Naive thymus-derived CD4-positive, alpha-beta T cell (primary cell): Measurements from ENCODE around the gene GNG4. TPM values are rescaled to one million over a fixed set of nuclear protein-coding genes. Genes with fewer than 3 reads are reported as not detected.
A peak's percentile ranks its signal among the peaks of the same experiment; 100 is the strongest.

Source experiments
- ATAC-seq: fragments of 150-1000 bp; cut with Tn5 transposase; 2 replicates; pipeline ENCODE4 v1.10.0; 2021; ENCODE audit warnings: mild to moderate bottlenecking, moderate library complexity
- CTCF ChIA-PET: fragments of 350-600 bp; sonication (Branson Sonifier 250); formaldehyde crosslinking; loops from one replicate; lab custom pipeline; 2021; ENCODE audit warnings: antibody characterized with exemption; lab: Charles Lee
- POLR2A ChIA-PET: fragments of 350-600 bp; sonication (Branson Sonifier 250); formaldehyde crosslinking; loops from one replicate; lab custom pipeline; 2021; ENCODE audit warnings: antibody characterized with exemption, inconsistent platforms; lab: Charles Lee
- DNase-seq, 9 donors: peaks; one replicate each; pipeline versions ENCODE4 v3.0.0 to v3.0.0-alpha.2; 2020 to 2022; ENCODE audit warnings: mixed read lengths in 1 of 9
- H3K27ac ChIP-seq: one replicate; pipeline ENCODE4 v1.7.0; 2013; ENCODE audit warnings: mild to moderate bottlenecking, low read depth, low read length, moderate library complexity
- H3K27me3 ChIP-seq, 2 donors: one replicate each; pipeline ENCODE4 v1.7.0; 2013; ENCODE audit warnings: low read length in 2 of 2, mild to moderate bottlenecking in 2 of 2, moderate library complexity in 2 of 2; ENCODE audit not compliant: control insufficient read depth in 2 of 2, insufficient read depth in 2 of 2
- H3K36me3 ChIP-seq, 3 experiments: 1 replicate in 2 of 3; 2 replicates in 1 of 3; pipeline ENCODE4 v1.7.0; 2013; ENCODE audit warnings: low read length in 3 of 3, mild to moderate bottlenecking in 3 of 3, moderate library complexity in 1 of 3; ENCODE audit not compliant: insufficient read depth in 3 of 3, control insufficient read depth in 2 of 3
- H3K4me1 ChIP-seq, 2 donors: one replicate each; pipeline ENCODE4 v1.7.0; 2013; ENCODE audit warnings: low read length in 2 of 2, mild to moderate bottlenecking in 2 of 2, moderate library complexity in 1 of 2; ENCODE audit not compliant: control insufficient read depth in 2 of 2, insufficient read depth in 2 of 2
- H3K4me3 ChIP-seq: 2 replicates; pipeline ENCODE4 v1.7.0; 2013; ENCODE audit warnings: mild to moderate bottlenecking, low read length
- H3K9me3 ChIP-seq, 3 experiments: 1 replicate in 2 of 3; 2 replicates in 1 of 3; pipeline ENCODE4 v1.7.0; 2013; ENCODE audit warnings: low read length in 3 of 3; ENCODE audit not compliant: control insufficient read depth in 2 of 3
- H3K27ac Mint-ChIP-seq, 9 donors: one replicate each; pipeline ENCODE4 v1.8.0; 2020 to 2022; ENCODE audit warnings: mixed read lengths in 9 of 9, mild to moderate bottlenecking in 8 of 9, moderate library complexity in 5 of 9, inconsistent platforms in 2 of 9
- H3K27me3 Mint-ChIP-seq, 5 donors: one replicate each; pipeline ENCODE4 v1.8.0; 2021 to 2022; ENCODE audit warnings: mixed read lengths in 5 of 5, mild to moderate bottlenecking in 1 of 5
- H3K36me3 Mint-ChIP-seq, 5 donors: one replicate each; pipeline ENCODE4 v1.8.0; 2020 to 2022; ENCODE audit warnings: mixed read lengths in 5 of 5, mild to moderate bottlenecking in 3 of 5, inconsistent platforms in 1 of 5
- H3K4me1 Mint-ChIP-seq, 7 donors: one replicate each; pipeline ENCODE4 v1.8.0; 2020 to 2022; ENCODE audit warnings: mixed read lengths in 7 of 7, mild to moderate bottlenecking in 3 of 7, inconsistent platforms in 1 of 7
- H3K4me3 Mint-ChIP-seq, 10 donors: one replicate each; pipeline ENCODE4 v1.8.0; 2020 to 2022; ENCODE audit warnings: mild to moderate bottlenecking in 10 of 10, mixed read lengths in 10 of 10, moderate library complexity in 6 of 10, inconsistent platforms in 2 of 10
- H3K9me3 Mint-ChIP-seq, 11 donors: one replicate each; pipeline ENCODE4 v1.8.0; 2020 to 2022; ENCODE audit warnings: mixed read lengths in 11 of 11, mild to moderate bottlenecking in 4 of 11, inconsistent platforms in 1 of 11, moderate library complexity in 1 of 11
- intact Hi-C, 2 donors: fragments of 100-400 bp; cut with micrococcal nuclease; formaldehyde crosslinking; loops; one replicate each; pipeline ENCODE4 v1.15.1; 2023
- polyA plus RNA-seq, 2 donors: library from polyadenylated mRNA; unstranded; fragments of 300-500 nt; fragmentation: Illumina TruSeq; gene quantifications; one replicate each; pipeline ENCODE4 v1.2.3, GENCODE V29; 2021
- total RNA-seq, 6 experiments: library from RNA in 5 of 6; stranded (reverse) in 5 of 6; gene quantifications; 1 replicate in 5 of 6; 2 replicates in 1 of 6; pipeline ENCODE4 v1.2.3 and lab custom pipeline; 2021 to 2026

The GNG4 gene
- total and polyA plus RNA-seq, 7 experiments from 2014 or later, result 0.17 to 2.3 TPM; not detected in 5

- Mint-ChIP-seq H3K27me3 (peaks cover 0 to 2% (median 0%) of the 10 kb centered on the region in 5 donors), H3K27ac (no peak overlapping the region), H3K36me3 (peaks cover 0 to 3% (median 0%) of the 10 kb centered on the region in 5 donors), H3K9me3 (no peaks in the 10 kb centered on the region), H3K4me3 (no peak overlapping the region), H3K4me1 (peaks cover 5 to 16% (median 12%) of the 10 kb centered on the region in 7 donors)
- no peak for ATAC-seq
- ChIA-PET CTCF (no interaction called here), POLR2A (no interaction called here)
- intact Hi-C loops, result no loop called here
- Histone ChIP-seq H3K27me3 (no peaks in the 10 kb centered on the region), H3K27ac (no peak overlapping the region), H3K4me3 (no peak overlapping the region), H3K9me3 (no peaks in the 10 kb centered on the region), H3K4me1 (no peaks in the 10 kb centered on the region), H3K36me3 (no peaks in the 10 kb centered on the region)
- DNase-seq, result no peak
These were observed 78.1 kb downstream of the GNG4 start for GRCh38 chr1:235571482-235571881.

GRCh38 chr1:235567812-235568503 lies 81.6 kb downstream of the GNG4 start:
- DNase-seq (no peak), ATAC-seq (peak; percentile 50)
- Histone ChIP-seq H3K36me3 (no peaks in the 10 kb centered on the region), H3K27me3 (no peaks in the 10 kb centered on the region), H3K4me1 (no peaks in the 10 kb centered on the region), H3K9me3 (no peaks in the 10 kb centered on the region), H3K4me3 (no peak overlapping the region), H3K27ac (no peak overlapping the region)
- peaks cover 0 to 3% (median 0%) of the 10 kb centered on the region in 5 donors for H3K36me3 Mint-ChIP-seq
- ChIA-PET POLR2A (no interaction called here), CTCF (no interaction called here)
- H3K4me1 Mint-ChIP-seq, result peaks cover 5 to 16% (median 12%) of the 10 kb centered on the region in 7 donors
- peak overlapping the region in 3 of 9 donors; percentile 14 to 79 (median 24) for H3K27ac Mint-ChIP-seq
- intact Hi-C loops, result no loop called here
- H3K4me3 Mint-ChIP-seq, result peak overlapping the region in 6 of 10 donors; percentile 2 to 50 (median 9)
- no peaks in the 10 kb centered on the region for H3K9me3 Mint-ChIP-seq
- peaks cover 0 to 8% (median 0%) of the 10 kb centered on the region in 5 donors for H3K27me3 Mint-ChIP-seq

GRCh38 chr1:235566084-235566483 lies 83.5 kb downstream of the GNG4 start:
- Histone ChIP-seq H3K27me3 (no peaks in the 10 kb centered on the region), H3K27ac (no peak overlapping the region), H3K36me3 (no peaks in the 10 kb centered on the region), H3K9me3 (no peaks in the 10 kb centered on the region), H3K4me3 (no peak overlapping the region), H3K4me1 (no peaks in the 10 kb centered on the region)
- Mint-ChIP-seq H3K27ac (no peak overlapping the region), H3K4me3 (no peak overlapping the region), H3K27me3 (peaks cover 0 to 8% (median 0%) of the 10 kb centered on the region in 5 donors), H3K4me1 (peaks cover 5 to 16% (median 12%) of the 10 kb centered on the region in 7 donors), H3K9me3 (no peaks in the 10 kb centered on the region), H3K36me3 (peaks cover 0 to 3% (median 0%) of the 10 kb centered on the region in 5 donors)
- intact Hi-C loops, result no loop called here
- POLR2A ChIA-PET, result no interaction called here
- no peak for ATAC-seq
- CTCF ChIA-PET, result no interaction called here
- DNase-seq, result no peak

GRCh38 chr1:235563513-235564061 lies 86.0 kb downstream of the GNG4 start:
- DNase-seq, result no peak
- ChIA-PET POLR2A (no interaction called here), CTCF (interaction anchor here (0.6 kb wide), 1 partner anchor 36 kb away, joined by 4 read pairs; no protein-coding TSS in a partner anchor)
- Histone ChIP-seq H3K4me3 (no peak overlapping the region), H3K27ac (no peak overlapping the region), H3K4me1 (no peaks in the 10 kb centered on the region), H3K36me3 (no peaks in the 10 kb centered on the region), H3K9me3 (no peaks in the 10 kb centered on the region), H3K27me3 (no peaks in the 10 kb centered on the region)
- Mint-ChIP-seq H3K27me3 (peaks cover 0 to 11% (median 0%) of the 10 kb centered on the region in 5 donors), H3K4me3 (no peak overlapping the region), H3K27ac (no peak overlapping the region), H3K9me3 (no peaks in the 10 kb centered on the region), H3K36me3 (peaks cover 0 to 3% (median 0%) of the 10 kb centered on the region in 5 donors), H3K4me1 (peaks cover 5 to 14% (median 12%) of the 10 kb centered on the region in 7 donors)
- intact Hi-C loops, result no loop called here
- no peak for ATAC-seq

- Histone ChIP-seq H3K27ac (no peak overlapping the region), H3K4me3 (no peak overlapping the region), H3K9me3 (no peaks in the 10 kb centered on the region), H3K27me3 (no peaks in the 10 kb centered on the region), H3K4me1 (no peaks in the 10 kb centered on the region), H3K36me3 (no peaks in the 10 kb centered on the region)
- intact Hi-C loops, result no loop called here
- ChIA-PET POLR2A (no interaction called here), CTCF (no interaction called here)
- ATAC-seq, result no peak
- no peak for DNase-seq
- peaks cover 0 to 5% (median 4%) of the 10 kb centered on the region in 7 donors for H3K4me1 Mint-ChIP-seq
- H3K27me3 Mint-ChIP-seq, result peaks cover 0 to 11% (median 0%) of the 10 kb centered on the region in 5 donors
- H3K27ac Mint-ChIP-seq, result no peak overlapping the region
- peaks cover 0 to 3% (median 0%) of the 10 kb centered on the region in 5 donors for H3K36me3 Mint-ChIP-seq
- H3K9me3 Mint-ChIP-seq, result no peaks in the 10 kb centered on the region
- no peak overlapping the region for H3K4me3 Mint-ChIP-seq
These were observed 87.0 kb downstream of the GNG4 start for GRCh38 chr1:235562589-235562988.

GRCh38 chr1:235558621-235559169 lies 90.9 kb downstream of the GNG4 start:
- no peak for DNase-seq
- POLR2A ChIA-PET, result no interaction called here
- no peak overlapping the region for H3K27ac Mint-ChIP-seq

More at GRCh38 chr1:235558621-235559169, 90.9 kb downstream of the GNG4 start:
- Histone ChIP-seq H3K4me3 (no peak overlapping the region), H3K27ac (no peak overlapping the region), H3K4me1 (no peaks in the 10 kb centered on the region), H3K9me3 (no peaks in the 10 kb centered on the region), H3K36me3 (no peaks in the 10 kb centered on the region), H3K27me3 (no peaks in the 10 kb centered on the region)
- Mint-ChIP-seq H3K36me3 (peaks cover 0 to 4% (median 0%) of the 10 kb centered on the region in 5 donors), H3K4me3 (no peak overlapping the region), H3K27me3 (peaks cover 0 to 4% (median 0%) of the 10 kb centered on the region in 5 donors), H3K9me3 (no peaks in the 10 kb centered on the region), H3K4me1 (no peaks in the 10 kb centered on the region)
- intact Hi-C loops, result no loop called here
- ATAC-seq, result no peak
- CTCF ChIA-PET, result no interaction called here
